A172 (cell line): Measurements from ENCODE around the gene KIF5B. TPM values are rescaled to one million over a fixed set of nuclear protein-coding genes. Genes with fewer than 3 reads are reported as not detected.

Experiments used
- DNase-seq: peaks from one replicate; pipeline ENCODE4 v3.0.0-alpha.2; 2015; ENCODE audit warnings: low spot score
- total RNA-seq: library from RNA; depleted of rRNA; stranded (reverse); fragments of >200 nt; shearing (Covaris generic); gene quantifications from 2 replicates; pipeline ENCODE4 v1.2.3, GENCODE V29; 2014; rRNA removed

The KIF5B gene
- total RNA-seq, 1 experiment from 2014 or later: 206 TPM

DNA sequence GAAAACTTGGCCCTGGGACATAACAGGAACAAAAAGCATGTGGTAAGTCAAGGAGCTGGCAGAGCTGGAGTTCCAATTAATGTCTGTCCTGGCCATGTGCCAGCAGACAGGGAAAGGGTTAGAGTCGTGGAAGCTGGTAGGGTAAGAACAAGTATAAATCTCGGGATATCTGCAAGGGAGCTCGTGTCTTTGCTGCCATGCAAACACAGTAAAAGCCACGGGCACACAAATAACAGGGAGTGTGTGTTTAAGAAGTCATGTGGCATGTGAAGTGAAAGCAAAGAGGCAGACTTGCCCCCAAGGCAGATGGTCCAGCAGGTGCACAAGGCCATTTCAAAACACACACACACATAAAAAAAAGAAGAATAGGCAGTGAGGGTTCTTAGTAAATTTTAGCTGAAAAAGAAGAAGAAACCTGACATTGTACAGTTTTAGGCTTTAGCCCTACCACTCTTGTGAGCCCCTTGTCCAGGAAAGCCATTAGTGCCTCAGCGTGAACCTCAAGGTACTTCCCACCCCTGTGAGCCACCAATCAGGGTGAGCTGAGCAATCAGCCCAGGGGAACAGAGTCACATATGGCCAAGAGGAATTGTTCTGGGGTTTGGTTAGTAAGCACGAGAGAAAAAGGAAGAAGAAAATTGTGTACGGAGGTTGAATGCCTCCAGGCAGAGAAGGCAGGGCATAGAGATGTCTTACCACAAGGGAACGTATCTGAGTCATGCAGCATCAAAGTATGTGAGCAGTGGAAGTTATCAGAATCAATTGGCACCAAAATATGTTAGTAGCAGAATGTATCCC lies 94.7 kb downstream of the KIF5B start:
- DNase-seq: peak; percentile 56

DNA sequence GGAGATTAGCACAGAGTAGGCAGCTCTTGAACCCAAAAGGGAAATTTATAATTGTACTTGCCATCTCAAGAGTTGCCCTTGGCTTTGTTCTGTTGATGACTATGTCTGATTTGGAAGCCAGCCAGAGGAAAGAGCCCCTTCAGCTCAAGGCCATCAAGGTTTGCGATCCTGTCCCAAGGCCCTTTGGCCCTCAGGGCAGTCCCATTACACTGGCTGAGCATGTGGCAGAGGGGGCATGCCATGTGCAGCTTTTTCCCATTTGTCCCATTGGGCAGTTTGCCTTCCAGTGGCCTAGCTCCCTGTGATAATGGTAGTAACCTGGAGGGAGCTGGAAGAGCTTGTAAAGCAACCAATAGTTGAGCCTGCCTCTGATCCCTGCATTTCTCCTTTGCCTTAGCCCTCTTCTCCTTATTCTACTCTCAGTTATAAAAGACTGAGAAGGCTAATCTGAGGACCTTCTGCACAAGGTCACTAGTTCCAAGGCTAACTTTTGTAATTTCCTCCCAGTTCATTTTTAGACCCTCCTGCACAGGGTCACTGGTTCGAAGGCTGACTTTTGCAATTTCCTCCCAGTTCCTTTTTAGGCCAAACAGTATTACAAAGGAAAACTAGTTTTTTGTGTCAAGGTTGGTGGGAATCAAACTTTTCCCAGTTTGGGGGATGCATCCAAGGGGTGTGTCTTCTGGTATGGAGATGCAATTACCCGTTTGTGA lies 96.6 kb downstream of the KIF5B start:
- DNase-seq: no peak

Other genes starting within 250 kb of the KIF5B start
- gene ARHGAP12, start 127.6 kb downstream of the KIF5B start, total RNA-seq: 40.0 and 49.6 TPM in 2 replicates